Adipocyte (in vitro differentiated cells): ENCODE measurements around the gene METAP1D.
A peak's percentile ranks its signal among the peaks of the same experiment; 100 is the strongest.
"Not testable (repeated sequence)": the region's sequence is repeated elsewhere in the genome, so short reads cannot be mapped to it uniquely, and the experiment has no call there.

Source experiments
- DNase-seq: peaks from one replicate; pipeline ENCODE4 v3.0.0-alpha.2; 2015; ENCODE audit warnings: low read depth
- H3K27me3 ChIP-seq: replicated peaks from 2 replicates; pipeline ENCODE4 v1.7.0; 2013; ENCODE audit warnings: mild to moderate bottlenecking, low read length, moderate library complexity; ENCODE audit not compliant: control insufficient read depth, insufficient read depth
- H3K36me3 ChIP-seq: 2 replicates; pipeline ENCODE4 v1.7.0; 2013; ENCODE audit warnings: low read length, mild to moderate bottlenecking, moderate library complexity; ENCODE audit not compliant: control insufficient read depth, insufficient read depth, severe bottlenecking
- H3K4me1 ChIP-seq: 2 replicates; pipeline ENCODE4 v1.7.0; 2013; ENCODE audit warnings: mild to moderate bottlenecking, low read length, moderate library complexity; ENCODE audit not compliant: control insufficient read depth, insufficient read depth
- H3K4me3 ChIP-seq: 2 replicates; pipeline ENCODE4 v1.7.0; 2013; ENCODE audit warnings: mild to moderate bottlenecking, low read length, moderate library complexity
- H3K9ac ChIP-seq: 2 replicates; pipeline ENCODE4 v1.7.0; 2013; ENCODE audit warnings: mild to moderate bottlenecking, low read length, moderate library complexity
- H3K9me3 ChIP-seq: 2 replicates; pipeline ENCODE4 v1.7.0; 2013; ENCODE audit warnings: mild to moderate bottlenecking, low read length, moderate library complexity; ENCODE audit not compliant: control insufficient read depth

Gene METAP1D

GRCh38 chr2:171965661-171966060, 34.1 kb upstream of the METAP1D start:
- no peak for DNase-seq
- H3K4me1 ChIP-seq, result peaks cover 2% of the 10 kb centered on the region
- H3K9ac ChIP-seq, result no peak overlapping the region
- peaks cover 29% of the 10 kb centered on the region for H3K36me3 ChIP-seq
- H3K27me3 ChIP-seq, result no peaks in the 10 kb centered on the region
- H3K4me3 ChIP-seq, result no peak overlapping the region
- H3K9me3 ChIP-seq, result no peaks in the 10 kb centered on the region

- no peak for DNase-seq
- no peaks in the 10 kb centered on the region for H3K27me3 ChIP-seq
- H3K4me3 ChIP-seq, result no peak overlapping the region
- peaks cover 29% of the 10 kb centered on the region for H3K36me3 ChIP-seq
- H3K9me3 ChIP-seq, result no peaks in the 10 kb centered on the region
- H3K4me1 ChIP-seq, result no peaks in the 10 kb centered on the region
- no peak overlapping the region for H3K9ac ChIP-seq
Observed at GRCh38 chr2:171966235-171966634, 33.5 kb upstream of the METAP1D start.

- no peak for DNase-seq
- no peaks in the 10 kb centered on the region for H3K4me1 ChIP-seq
- H3K36me3 ChIP-seq, result peaks cover 29% of the 10 kb centered on the region
- H3K9ac ChIP-seq, result no peak overlapping the region
- H3K27me3 ChIP-seq, result no peaks in the 10 kb centered on the region
- H3K4me3 ChIP-seq, result no peak overlapping the region
- H3K9me3 ChIP-seq, result no peaks in the 10 kb centered on the region
Observed at GRCh38 chr2:171966688-171967087, 33.1 kb upstream of the METAP1D start.

- no peak overlapping the region for H3K4me3 ChIP-seq
- H3K27me3 ChIP-seq, result no peaks in the 10 kb centered on the region
- H3K36me3 ChIP-seq, result peaks cover 29% of the 10 kb centered on the region
- DNase-seq, result no peak
- H3K9me3 ChIP-seq, result no peaks in the 10 kb centered on the region
- no peaks in the 10 kb centered on the region for H3K4me1 ChIP-seq
- H3K9ac ChIP-seq, result no peak overlapping the region
Observed at GRCh38 chr2:171968509-171968908, 31.2 kb upstream of the METAP1D start.

GRCh38 chr2:171972329-171972982, 27.3 kb upstream of the METAP1D start:
- no peak for DNase-seq
- H3K9me3 ChIP-seq, result no peaks in the 10 kb centered on the region

GRCh38 chr2:171979103-171979502, 20.6 kb upstream of the METAP1D start:
- DNase-seq, result no peak
- H3K9me3 ChIP-seq, result no peaks in the 10 kb centered on the region
- no peak overlapping the region for H3K4me3 ChIP-seq
- no peaks in the 10 kb centered on the region for H3K27me3 ChIP-seq
- H3K36me3 ChIP-seq, result peaks cover 60% of the 10 kb centered on the region
- no peak overlapping the region for H3K9ac ChIP-seq
- H3K4me1 ChIP-seq, result no peaks in the 10 kb centered on the region

More at GRCh38 chr2:171972329-171972982, 27.3 kb upstream of the METAP1D start:
- peaks cover 26% of the 10 kb centered on the region for H3K36me3 ChIP-seq
- no peak overlapping the region for H3K4me3 ChIP-seq
- no peak overlapping the region for H3K9ac ChIP-seq
- H3K4me1 ChIP-seq, result no peaks in the 10 kb centered on the region
- no peaks in the 10 kb centered on the region for H3K27me3 ChIP-seq

- H3K4me1 ChIP-seq, H3K9me3 ChIP-seq, H3K4me3 ChIP-seq, DNase-seq, H3K27me3 ChIP-seq, H3K9ac ChIP-seq: not testable (repeated sequence)
- H3K36me3 ChIP-seq, result peaks cover 38% of the 10 kb centered on the region
Observed at GRCh38 chr2:171983924-171984323, 15.8 kb upstream of the METAP1D start.

- H3K4me3 ChIP-seq, result no peak overlapping the region
- no peaks in the 10 kb centered on the region for H3K4me1 ChIP-seq
- H3K36me3 ChIP-seq, result peaks cover 26% of the 10 kb centered on the region
- DNase-seq, result peak; percentile 19
- no peaks in the 10 kb centered on the region for H3K27me3 ChIP-seq
- no peaks in the 10 kb centered on the region for H3K9me3 ChIP-seq
- no peak overlapping the region for H3K9ac ChIP-seq
Observed at GRCh38 chr2:171985076-171985475, 14.7 kb upstream of the METAP1D start.

- H3K27me3 ChIP-seq, result no peaks in the 10 kb centered on the region
- no peak overlapping the region for H3K9ac ChIP-seq
- H3K4me3 ChIP-seq, result no peak overlapping the region
- H3K4me1 ChIP-seq, result no peaks in the 10 kb centered on the region
- DNase-seq, result no peak
- no peaks in the 10 kb centered on the region for H3K9me3 ChIP-seq
- H3K36me3 ChIP-seq, result peaks cover 17% of the 10 kb centered on the region
Observed at GRCh38 chr2:171986778-171987177, 13.0 kb upstream of the METAP1D start.

GRCh38 chr2:171991027-171991426, 8.7 kb upstream of the METAP1D start:
- DNase-seq, result no peak
- H3K9me3 ChIP-seq, result no peaks in the 10 kb centered on the region
- H3K4me1 ChIP-seq, result no peaks in the 10 kb centered on the region
- no peaks in the 10 kb centered on the region for H3K36me3 ChIP-seq
- no peak overlapping the region for H3K4me3 ChIP-seq
- no peak overlapping the region for H3K9ac ChIP-seq
- H3K27me3 ChIP-seq, result peaks cover 5% of the 10 kb centered on the region

GRCh38 chr2:171995586-171995985, 4.2 kb upstream of the METAP1D start:
- no peaks in the 10 kb centered on the region for H3K36me3 ChIP-seq
- H3K9me3 ChIP-seq, result no peaks in the 10 kb centered on the region
- no peak overlapping the region for H3K4me3 ChIP-seq
- H3K9ac ChIP-seq, result no peak overlapping the region
- H3K27me3 ChIP-seq, result peaks cover 5% of the 10 kb centered on the region
- peaks cover 9% of the 10 kb centered on the region for H3K4me1 ChIP-seq
- DNase-seq, result peak; percentile 19

GRCh38 chr2:171996021-171996420, 3.7 kb upstream of the METAP1D start:
- no peak overlapping the region for H3K4me3 ChIP-seq
- H3K9ac ChIP-seq, result no peak overlapping the region
- peaks cover 5% of the 10 kb centered on the region for H3K27me3 ChIP-seq
- peaks cover 13% of the 10 kb centered on the region for H3K4me1 ChIP-seq
- no peaks in the 10 kb centered on the region for H3K9me3 ChIP-seq
- DNase-seq, result no peak
- no peaks in the 10 kb centered on the region for H3K36me3 ChIP-seq
